ENCODE data around the gene XKRX.

Gene XKRX

DNA sequence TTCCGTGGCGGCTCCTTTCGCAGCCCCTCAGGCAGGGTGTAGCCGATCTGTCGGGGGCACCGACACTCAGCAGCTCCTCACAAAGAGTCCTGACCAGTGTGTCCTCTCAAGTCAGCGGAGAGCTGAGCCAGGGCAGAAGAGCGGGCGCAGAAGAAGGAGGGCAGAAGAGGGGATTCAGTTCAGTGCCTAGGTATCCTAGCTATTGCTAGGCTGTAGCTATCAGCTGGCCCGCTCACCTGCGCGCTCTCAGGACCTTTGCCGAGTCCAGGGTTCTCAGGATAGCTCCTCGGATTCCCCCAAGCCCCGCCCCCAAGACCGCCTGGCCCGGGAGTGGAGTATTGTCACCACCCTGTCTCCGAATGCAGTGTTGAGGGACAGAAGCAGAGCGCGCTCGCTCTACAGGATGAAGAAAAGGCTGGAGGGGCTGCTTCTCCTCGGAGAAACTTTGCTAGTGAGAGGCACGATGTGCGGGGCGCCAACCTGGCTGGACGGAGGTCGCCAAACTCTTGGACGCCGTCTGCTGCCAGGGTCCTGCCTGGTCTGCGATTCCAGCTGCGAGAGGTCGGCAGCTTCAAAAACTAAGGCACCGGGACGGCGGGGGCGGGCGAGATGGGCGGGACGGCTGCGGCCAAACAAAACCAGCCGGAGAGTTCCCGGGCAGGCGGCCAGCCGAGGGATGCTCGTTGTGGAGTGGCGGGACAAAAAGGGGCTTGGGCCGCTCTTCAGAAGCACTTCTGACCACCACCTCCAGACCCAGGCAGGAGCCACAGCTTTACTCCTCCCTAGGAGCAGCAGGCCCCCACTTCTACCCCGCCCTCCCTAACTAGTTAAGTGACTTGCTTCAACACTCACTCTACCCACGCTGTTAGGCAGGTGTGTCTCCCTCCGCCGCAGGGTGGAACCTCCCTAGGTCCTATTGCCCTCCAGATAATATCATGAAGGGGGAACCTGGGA is at the start of gene XKRX:
Gene XKRX, minus strand, starts transcription at position 258 of the 954 bp plus-strand sequence. CDS start 613 bp downstream, outside the sequence.
- DNase-seq, result peak; percentile 72

DNA sequence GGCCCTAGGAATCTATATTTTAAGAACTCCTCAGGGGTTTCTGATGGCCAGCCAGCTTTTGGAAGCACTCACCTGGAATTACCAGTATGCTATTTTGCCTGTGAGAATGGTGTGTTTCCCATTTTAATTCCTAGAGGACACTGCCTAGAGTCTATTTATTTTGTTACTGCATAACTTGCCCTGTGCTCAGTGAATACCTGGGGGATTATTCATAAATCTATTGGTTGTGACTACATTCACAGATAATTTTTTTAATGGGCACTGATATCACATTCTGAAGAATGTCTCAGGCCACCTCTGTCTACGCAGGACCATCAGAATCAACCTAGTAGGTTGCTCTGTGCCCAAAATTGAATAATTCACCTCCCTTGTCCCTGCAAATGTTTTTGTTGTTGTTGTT is 47.5 kb upstream of the XKRX start:
- no peak for DNase-seq

DNA sequence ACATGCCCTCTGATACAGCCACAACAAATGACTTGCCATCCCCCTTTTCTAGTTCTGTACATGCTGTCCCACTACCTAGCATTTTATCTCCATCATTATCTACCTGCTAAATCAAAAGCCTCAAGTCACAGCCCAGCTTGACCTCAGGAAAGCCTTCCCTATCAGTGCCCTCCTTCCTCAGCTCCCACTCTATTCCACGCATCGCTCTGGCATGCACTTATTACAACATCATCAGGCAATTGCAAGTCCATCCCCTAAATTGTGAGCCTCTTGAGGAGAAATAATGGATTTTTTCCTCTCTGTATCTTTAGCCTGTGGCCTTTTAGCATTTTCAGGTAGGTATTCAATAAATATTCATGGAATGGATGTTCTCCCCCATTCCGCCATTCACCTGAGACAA is 46.5 kb upstream of the XKRX start:
- no peak for DNase-seq

DNA sequence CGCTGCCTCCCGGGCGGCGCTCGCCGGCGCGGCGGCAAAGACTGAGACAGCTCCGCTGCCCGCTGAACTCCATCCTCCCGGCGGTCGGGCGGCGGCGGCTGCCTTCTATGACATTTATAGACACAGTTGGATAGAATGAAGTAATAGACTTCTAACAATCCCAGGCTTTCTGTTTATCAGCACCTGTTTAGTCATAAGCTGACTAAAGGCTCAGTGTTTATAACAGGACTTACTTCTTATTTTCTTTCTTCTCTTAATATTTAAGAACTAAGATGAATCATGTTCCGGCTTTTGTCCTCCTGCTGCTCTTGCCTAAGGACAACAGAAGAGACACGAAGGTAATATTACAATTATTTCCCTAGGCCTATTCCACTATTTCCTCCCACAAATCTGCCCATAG is 44.7 kb upstream of the XKRX start:
- DNase-seq, result no peak

DNA sequence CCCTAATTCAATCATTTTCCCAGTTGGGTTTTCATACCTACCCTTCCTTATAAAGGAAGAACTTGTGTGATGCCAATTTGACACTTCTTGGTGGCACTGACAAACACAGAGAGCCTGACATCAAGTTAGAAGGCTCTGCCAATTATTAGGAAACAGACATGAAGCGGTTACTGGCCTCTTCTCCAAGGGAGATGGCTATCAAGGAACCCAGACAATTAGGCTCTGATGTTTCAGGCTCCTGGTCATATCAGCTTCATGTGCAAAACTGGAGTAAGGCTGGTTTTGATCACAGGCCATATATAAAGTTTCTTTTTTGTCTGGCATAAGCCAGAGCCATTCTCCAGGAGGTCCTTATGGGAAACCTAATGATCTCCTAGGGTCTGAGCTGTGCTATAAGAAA is 41.2 kb upstream of the XKRX start:
- DNase-seq, result no peak

DNA sequence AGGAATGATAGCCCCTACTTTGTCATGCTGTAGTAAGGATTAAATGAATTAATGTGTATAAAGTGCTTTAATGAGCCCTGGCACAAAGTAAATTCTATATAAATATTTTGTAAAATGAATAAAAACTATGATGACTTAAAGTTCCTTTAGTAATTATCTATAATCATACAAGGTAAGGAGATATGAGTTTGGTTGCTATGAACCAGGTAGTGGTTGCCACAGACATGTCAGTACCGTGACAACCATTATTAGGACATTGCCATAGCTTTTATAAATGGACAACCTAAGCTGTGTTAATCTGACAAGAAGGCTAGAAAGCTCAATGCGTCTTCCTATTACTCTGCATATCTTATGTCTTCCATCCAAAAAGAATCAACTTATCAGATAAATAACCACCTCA is 40.7 kb upstream of the XKRX start, which contains the start of gene ARL13A:
Gene ARL13A, plus strand, starts transcription at position 301 of the 400 bp plus-strand sequence. CDS start 3,982 bp downstream, outside the sequence.
- no peak for DNase-seq

DNA sequence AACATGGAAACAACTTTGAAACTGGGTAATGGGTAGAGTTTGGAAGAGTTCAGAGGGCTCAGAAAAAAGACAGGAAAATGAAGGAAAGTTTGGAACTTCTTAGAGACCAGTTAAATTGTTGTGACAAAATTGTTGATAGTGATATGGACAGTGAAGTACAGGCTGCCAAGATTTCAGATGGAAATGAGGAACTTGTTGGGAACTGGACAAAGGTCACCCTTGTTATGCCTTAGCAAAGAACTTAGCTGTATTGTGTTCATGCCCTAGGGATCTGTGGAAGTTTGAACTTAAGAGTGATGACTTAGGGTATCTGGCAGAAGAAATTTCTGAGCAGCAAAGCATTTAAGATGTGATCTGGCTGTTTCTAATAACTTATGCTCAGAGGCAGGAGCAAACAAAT is 35.6 kb upstream of the XKRX start:
- DNase-seq, result no peak

DNA sequence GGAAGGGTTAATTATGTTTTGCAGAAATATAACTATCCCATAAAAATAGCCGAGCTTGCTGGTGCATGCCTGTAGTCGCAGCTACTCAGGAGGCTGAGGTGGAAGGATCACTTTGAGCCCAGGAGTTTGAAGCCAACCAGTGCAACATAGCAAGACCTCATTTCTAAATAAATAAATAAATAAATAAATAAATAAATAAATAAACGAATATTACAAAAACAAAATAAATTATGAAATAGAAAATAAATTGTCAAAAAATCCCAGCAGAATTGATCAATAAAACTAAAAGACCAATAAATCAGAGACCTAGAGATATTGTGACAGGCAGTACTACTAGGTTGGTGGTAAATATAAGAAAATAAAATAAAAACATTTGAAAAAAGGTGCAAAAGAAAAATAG is 34.1 kb upstream of the XKRX start:
- no peak for DNase-seq

DNA sequence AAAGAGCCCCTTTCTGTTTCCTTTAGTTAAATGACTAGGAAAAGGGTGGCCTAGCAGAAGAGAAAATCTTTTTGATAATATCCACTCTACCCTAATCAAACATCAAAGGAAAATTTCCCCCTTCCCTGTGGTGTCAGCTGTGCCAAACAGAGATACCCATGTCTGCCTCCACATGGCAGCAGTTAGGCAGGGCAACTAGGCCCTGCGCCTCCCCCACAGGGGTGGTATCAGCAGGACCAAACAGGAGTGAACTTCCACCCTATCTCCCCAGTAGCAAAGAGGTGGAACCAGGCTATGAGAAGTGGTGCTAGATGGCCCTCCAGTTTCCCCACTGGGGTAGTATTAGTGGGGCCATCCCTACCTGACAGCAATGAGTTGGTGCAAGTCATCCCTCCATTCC is 19.8 kb upstream of the XKRX start:
- no peak for DNase-seq

DNA sequence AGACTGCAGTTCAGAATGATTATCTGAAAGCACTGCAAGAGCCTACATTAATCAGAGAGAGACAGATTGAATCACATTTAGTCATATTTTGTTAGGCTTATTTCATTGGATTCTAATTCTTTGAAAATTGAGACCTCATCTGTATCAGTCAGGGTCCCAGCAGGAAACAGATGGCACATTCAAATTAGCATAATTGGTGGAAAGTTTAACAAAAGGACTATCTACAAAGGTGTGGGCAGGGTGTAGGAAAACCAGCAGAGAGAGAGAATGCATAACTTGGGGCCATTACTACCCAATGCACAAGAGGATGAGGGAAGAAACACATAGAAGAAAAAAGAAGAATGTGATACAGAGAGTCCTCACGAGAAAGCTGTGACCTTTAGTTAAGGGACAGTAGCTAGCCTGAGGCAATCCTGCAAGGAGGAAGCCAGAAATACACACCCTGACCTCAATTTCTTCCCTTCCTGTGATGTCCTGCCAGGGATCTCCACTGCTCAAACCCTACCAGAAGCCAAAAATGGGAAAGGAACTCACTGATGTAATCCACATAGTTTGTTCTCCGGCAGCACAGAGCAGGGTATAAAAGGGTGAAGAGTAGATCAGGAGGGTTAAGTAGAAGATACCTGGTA is 17.7 kb upstream of the XKRX start:
- DNase-seq, result no peak

DNA sequence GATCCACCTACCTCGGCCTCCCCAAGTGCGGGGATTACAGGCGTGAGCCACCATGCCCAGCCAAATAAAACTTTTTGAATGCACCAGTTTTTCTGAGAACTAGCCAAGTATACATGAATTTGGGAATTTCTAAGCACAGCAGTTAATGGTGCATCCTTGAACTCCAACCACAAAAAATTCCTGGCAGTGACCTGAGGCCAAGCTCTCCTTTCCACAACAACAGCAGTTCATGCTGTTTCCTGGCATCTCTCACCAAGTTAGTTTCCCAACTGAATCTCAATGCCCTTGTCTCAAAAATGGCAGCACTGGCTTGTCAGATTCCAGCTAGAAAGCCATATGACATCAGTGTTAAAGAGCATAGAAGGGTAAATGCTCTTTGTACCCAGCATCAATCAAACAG is 15.9 kb upstream of the XKRX start:
- DNase-seq, result no peak

DNA sequence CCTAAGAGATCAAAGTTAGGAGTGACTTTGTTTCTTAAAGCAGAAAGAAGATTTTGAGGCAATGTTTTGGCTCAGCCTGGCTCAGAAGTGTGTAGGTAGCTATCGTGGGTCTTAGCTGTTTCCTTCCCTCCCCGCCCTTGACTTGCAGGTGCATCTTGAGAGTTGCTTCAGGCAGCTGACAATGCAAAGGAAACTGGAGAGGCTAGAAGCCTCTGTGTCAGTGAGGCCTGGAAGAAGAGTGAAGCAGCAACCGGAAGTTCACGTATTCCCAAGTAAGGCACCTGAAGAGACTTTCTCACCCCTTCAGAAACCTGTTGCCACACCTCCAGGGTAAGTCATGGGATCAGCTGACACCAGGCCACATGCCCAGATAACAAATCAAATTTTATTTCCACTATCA is 10.6 kb upstream of the XKRX start:
- no peak for DNase-seq

DNA sequence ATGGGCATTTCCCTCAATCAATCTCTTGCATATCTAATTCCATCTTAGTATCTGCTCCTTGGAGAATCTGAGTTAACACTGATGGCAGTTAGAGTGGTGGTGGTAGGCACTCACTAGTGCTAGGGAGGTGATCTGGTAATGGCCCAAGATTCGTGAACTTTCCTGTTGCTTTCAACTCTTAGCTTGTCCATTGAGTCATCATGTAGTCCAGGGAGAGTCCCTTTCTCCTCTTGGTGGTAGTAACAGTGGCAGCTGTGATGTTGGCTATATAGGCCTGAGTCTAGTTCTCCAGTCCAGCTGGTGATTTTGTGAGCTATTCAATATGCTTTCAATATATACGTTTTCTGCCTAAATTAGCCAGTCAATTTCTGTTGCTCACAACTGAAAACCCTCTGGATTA is 7.0 kb upstream of the XKRX start:
- no peak for DNase-seq

DNA sequence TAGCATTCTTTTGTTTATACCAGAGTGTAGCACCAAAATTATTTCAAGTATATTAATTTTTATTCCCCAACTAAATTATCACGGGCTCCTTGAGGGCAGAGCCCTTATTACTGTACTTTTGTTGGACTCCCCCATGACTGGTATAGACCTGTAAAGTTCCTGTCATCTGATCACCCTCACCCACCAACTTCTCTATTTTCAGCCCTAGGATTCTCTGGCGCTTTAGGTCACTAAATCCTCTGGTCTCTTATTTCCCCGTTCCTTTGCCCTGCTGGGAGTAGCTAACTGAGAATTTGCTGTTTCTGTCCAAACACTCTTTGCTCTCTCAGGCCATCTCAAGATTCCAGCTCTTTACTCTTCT is 3.2 kb upstream of the XKRX start:
- no peak for DNase-seq

DNA sequence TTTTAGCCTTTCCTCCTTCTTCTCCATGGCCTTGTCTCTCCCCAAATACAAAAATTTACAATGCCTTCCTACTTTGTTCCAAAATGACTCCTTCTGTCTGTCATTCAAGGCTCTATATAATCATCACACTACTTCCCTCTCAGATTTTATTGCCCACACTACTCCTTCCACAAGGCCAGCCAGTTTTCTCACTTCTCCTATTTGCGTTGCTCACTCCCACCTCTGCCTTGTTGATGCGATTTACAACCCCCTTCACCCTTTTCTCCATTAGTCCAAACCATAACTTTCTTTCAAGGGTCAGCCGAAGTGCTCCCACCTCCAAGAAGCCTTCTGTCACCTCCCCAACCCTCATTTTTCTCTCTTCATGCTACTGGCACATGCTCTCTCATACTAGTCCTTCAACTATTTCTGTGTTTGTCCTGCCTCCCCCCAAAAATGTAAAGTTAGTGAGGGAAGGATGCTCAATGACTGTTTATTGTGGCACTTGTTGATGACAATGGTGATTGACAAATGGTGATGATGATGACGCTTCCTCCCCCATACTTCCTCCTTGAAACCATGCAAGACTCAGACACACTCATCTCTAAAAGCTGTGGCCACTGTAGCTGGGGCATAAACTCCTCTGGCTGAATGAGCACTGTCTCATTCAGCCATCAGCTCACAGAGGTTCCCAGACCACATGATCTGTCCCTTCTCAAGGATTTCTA is 2.7 kb upstream of the XKRX start:
- DNase-seq, result no peak

DNA sequence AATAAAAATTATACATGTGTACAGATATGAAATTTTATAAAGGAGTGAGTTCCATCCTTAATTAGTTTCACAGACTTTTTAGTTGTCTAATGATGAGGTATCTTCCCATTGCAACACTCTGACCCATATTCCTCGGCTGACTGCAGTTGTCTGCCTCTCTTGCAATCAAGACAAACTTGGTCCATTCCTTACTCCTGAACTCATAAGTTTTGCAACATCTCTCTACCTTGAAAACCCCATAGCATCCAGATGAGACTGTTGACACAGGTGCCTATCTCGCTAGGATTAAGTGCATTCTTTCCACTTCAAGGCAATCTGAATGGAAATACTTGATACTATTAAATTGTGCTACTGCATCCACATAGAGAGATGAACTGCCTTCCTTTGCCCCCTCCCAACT is 2.3 kb downstream of the XKRX start:
- DNase-seq, result no peak

DNA sequence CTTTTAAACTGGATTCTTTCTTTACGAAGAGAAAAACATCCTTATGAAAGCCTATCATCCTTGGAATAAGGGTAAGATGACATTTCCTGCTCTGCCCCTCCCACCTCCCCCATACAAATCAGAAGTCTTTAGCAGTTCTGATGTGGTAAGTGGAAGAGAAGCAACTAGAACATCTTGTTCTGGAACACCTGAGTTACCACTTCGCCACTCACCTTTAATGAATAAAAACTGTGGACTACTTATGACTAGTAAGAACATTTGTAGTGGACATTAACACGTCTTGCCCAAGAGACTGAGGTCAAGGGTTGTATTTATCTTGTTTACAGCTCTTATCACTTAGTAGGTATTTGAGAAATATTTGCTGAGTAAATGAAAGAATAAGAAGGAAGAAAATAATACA is 4.3 kb downstream of the XKRX start:
- no peak for DNase-seq

DNA sequence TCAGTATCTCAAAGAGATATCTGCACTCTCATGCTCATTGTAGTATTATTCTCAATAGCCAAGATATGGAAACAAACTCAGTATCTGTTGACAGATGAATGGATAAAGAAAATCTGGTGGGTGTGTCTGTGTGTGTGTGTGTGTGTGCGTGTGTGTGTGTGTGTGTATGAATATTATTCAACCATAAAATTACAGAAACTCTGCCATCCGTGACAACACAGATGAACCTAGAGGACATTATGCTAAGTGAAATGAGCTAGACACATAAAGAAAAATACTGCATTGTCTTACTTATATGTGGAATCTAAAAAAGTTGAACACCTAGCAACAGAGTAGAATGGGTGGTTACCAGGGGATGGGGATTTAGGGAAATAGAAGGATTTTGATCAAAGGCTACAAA is 13.2 kb downstream of the XKRX start:
- peak; percentile 3 for DNase-seq

DNA sequence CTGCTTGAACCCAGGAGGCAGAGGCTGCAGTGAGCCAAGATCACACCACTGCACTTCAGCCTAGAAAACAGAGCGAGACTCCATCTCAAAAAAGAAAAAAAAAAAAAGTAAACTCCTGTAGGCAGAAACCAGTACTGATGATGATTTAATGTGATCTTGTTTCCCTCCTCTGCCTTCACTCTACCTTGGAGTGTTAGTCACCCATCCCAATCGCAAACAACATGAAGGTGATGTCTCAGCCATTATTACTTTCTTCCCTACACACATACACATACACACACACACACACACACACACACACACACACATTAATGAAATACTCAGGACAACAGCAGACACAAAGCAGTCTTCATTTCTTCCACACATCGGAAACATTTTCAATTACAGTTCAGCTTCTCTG is 15.6 kb downstream of the XKRX start:
- no peak for DNase-seq

DNA sequence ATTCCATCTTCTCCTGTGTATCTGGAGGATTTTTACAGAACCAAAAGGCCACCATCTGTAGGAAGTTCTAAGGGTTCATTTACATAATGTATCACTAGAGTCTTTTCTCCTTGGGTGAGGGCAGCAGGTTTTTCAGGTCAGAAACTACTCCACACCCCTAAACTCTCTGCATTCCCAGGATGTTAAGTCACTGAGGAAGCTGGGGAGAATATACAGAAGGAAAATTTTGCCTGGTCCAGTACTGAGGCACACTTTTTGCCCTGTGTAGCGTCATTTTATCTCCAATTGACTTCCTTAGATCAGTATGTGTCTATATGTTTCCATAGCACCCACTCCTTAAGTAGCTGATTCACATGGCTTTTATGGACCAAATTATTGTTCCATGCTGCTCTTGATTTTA is 17.0 kb downstream of the XKRX start:
- DNase-seq, result no peak

DNA sequence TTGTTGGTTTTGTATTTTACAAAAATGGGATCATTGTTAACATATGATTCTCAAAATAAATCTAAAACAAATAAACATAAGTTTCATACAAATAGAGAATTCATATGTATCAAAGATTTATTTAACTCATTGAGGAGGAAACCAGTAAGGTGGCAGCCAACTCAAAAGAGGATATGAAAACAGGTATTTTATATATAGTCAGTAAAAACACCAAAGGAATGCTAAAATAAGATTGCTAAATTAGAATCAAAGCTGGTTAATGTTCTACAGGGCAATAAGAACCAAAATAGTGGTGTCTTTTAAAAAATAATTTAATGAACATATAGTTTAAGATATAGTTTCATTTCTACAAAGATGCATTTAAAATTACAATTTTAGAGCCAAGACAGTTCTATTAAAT is 23.1 kb downstream of the XKRX start:
- no peak for DNase-seq

DNA sequence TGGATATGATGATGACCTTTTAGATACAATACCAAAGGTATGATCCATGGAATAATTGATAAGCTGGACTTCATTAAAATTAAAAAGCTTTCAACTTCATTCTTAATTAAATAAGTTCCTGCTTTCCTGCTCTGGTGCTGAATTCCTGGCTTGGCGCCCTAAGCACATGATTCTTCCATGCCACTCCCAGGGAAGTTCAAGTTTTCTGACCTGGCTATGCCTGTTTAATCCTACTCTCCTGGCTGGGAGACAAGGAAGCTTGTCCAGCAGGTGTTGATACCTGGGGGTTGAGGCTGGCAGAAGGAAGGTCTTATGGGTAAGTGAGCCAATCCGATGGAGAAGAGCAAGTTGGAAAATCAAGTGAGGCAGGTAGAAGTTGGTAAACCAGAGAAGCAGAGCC is 24.3 kb downstream of the XKRX start:
- no peak for DNase-seq

DNA sequence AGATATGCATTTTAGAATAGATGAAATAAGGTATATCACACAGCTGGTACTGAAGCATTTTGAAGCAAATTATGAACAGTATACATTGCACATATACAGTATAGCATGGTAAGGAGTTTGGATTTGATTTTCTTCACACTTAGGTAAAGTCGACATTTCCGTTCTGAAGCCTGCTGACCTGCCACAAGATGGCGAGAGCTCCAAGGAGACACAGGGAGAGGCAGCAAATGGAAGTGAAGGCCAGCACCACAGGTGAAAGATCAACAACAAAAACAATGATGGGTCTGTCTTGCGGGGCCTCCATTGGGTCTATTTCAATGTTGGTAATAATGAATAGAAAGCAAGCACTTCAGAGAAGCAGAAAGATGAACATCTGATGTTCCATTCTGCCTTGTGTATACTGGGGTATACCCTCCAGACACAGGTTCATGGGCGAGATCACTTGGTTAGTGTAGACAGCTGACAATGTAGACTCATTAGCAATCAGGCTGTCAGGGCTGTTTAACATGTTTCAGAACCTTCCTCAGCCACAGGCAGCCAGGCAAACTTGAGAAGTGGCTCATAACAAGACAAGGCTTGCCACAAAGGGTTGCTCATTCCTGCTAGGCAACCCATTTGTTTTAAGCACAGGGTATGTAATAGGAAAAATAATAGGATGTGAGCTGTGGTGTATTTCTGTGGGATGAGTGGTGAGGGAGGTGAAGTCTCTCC is 33.2 kb downstream of the XKRX start:
- DNase-seq, result peak; percentile 45
